ENCODE results near the gene DGKA.

- no peak for TF ChIP-seq CTCF (IDR thresholded peaks at IDR 0.05 in 4 of 5, conservative IDR thresholded peaks at IDR 0.05 in 1 of 5)
- TF ChIP-seq POLR2A (IDR thresholded peaks at IDR 0.05): no peak
Observed at GRCh38 chr12:55978393-55978792, 47.4 kb downstream of the DGKA start.
